Thoracic aorta (tissue), 2 donors: Measurements from ENCODE around the gene SNN. TPM values are rescaled to one million over a fixed set of nuclear protein-coding genes. Genes with fewer than 3 reads are reported as not detected.

Experiments
- ATAC-seq: fragments of 150-250 bp; one replicate; pipeline ENCODE4 v1.8.0; 2017; ENCODE audit warnings: low read depth; ENCODE audit not compliant: insufficient number of reproducible peaks, low FRiP score
- DNase-seq: peaks from one replicate; pipeline ENCODE4 v3.0.0-alpha.2; 2020; ENCODE audit warnings: low spot score
- H3K27ac ChIP-seq, 2 donors: fragments of 200-600 bp; sonication (generic); 1 replicate in 1 of 2; 2 replicates in 1 of 2; pipeline ENCODE4 v1.5.1; 2016; ENCODE audit warnings: mild to moderate bottlenecking in 2 of 2, moderate library complexity in 2 of 2
- H3K27me3 ChIP-seq: fragments of 200-600 bp; sonication (generic); replicated peaks from 2 replicates; pipeline ENCODE4 v1.6.0; 2016; ENCODE audit warnings: mild to moderate bottlenecking; ENCODE audit not compliant: insufficient read depth
- H3K36me3 ChIP-seq: fragments of 200-600 bp; sonication (generic); one replicate; pipeline ENCODE4 v1.5.1; 2016
- H3K4me1 ChIP-seq, 2 donors: fragments of 200-600 bp; sonication (generic); 1 replicate in 1 of 2; 2 replicates in 1 of 2; pipeline versions ENCODE4 v1.5.1 to v1.6.0; 2016; ENCODE audit warnings: low read depth in 2 of 2, mild to moderate bottlenecking in 1 of 2; ENCODE audit not compliant: control insufficient read depth in 1 of 2
- H3K4me3 ChIP-seq: fragments of 200-600 bp; sonication (generic); 2 replicates; pipeline ENCODE4 v1.5.1; 2016; ENCODE audit warnings: mild to moderate bottlenecking
- H3K9me3 ChIP-seq: fragments of 200-600 bp; sonication (generic); 2 replicates; pipeline ENCODE4 v1.5.1; 2016
- total RNA-seq, 2 donors: library from RNA; depleted of rRNA; stranded (reverse); fragments of >200 nt; gene quantifications; one replicate each; pipeline versions ENCODE4 v1.1.0 to v1.2.3, GENCODE V29; 2016
- TF ChIP-seq, protein P1 (sequence below): fragments of 200-600 bp; sonication (generic); IDR thresholded peaks from one replicate; pipeline ENCODE4 v1.5.1; 2019; ENCODE audit warnings: antibody characterized with exemption

The SNN gene
- total RNA-seq, 2 donors from 2014 or later, result 14.6 to 21.4 TPM

- peaks cover 49 to 70% of the 10 kb centered on the region in 2 donors for H3K4me1 ChIP-seq
- no peaks in the 10 kb centered on the region for H3K27me3 ChIP-seq
- no peaks in the 10 kb centered on the region for H3K9me3 ChIP-seq
- ATAC-seq (no peak), DNase-seq (no peak)
- H3K27ac ChIP-seq, result peak overlapping the region; percentile 33 to 37
- TF ChIP-seq, protein P1, sequence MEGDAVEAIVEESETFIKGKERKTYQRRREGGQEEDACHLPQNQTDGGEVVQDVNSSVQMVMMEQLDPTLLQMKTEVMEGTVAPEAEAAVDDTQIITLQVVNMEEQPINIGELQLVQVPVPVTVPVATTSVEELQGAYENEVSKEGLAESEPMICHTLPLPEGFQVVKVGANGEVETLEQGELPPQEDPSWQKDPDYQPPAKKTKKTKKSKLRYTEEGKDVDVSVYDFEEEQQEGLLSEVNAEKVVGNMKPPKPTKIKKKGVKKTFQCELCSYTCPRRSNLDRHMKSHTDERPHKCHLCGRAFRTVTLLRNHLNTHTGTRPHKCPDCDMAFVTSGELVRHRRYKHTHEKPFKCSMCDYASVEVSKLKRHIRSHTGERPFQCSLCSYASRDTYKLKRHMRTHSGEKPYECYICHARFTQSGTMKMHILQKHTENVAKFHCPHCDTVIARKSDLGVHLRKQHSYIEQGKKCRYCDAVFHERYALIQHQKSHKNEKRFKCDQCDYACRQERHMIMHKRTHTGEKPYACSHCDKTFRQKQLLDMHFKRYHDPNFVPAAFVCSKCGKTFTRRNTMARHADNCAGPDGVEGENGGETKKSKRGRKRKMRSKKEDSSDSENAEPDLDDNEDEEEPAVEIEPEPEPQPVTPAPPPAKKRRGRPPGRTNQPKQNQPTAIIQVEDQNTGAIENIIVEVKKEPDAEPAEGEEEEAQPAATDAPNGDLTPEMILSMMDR, result no peak
- no peak overlapping the region for H3K4me3 ChIP-seq
- peaks cover 30% of the 10 kb centered on the region for H3K36me3 ChIP-seq
Observed at GRCh38 chr16:11685844-11686618, 17.8 kb downstream of the SNN start.

- peaks cover 45 to 65% of the 10 kb centered on the region in 2 donors for H3K4me1 ChIP-seq
- no peaks in the 10 kb centered on the region for H3K27me3 ChIP-seq
- H3K4me3 ChIP-seq, result no peak overlapping the region
- DNase-seq (no peak), ATAC-seq (no peak)
- peak overlapping the region; percentile 7 to 44 for H3K27ac ChIP-seq
- peaks cover 38% of the 10 kb centered on the region for H3K36me3 ChIP-seq
- TF ChIP-seq, protein P1, result no peak
- H3K9me3 ChIP-seq, result no peaks in the 10 kb centered on the region
Observed at GRCh38 chr16:11686713-11687380, 18.6 kb downstream of the SNN start.

DNA sequence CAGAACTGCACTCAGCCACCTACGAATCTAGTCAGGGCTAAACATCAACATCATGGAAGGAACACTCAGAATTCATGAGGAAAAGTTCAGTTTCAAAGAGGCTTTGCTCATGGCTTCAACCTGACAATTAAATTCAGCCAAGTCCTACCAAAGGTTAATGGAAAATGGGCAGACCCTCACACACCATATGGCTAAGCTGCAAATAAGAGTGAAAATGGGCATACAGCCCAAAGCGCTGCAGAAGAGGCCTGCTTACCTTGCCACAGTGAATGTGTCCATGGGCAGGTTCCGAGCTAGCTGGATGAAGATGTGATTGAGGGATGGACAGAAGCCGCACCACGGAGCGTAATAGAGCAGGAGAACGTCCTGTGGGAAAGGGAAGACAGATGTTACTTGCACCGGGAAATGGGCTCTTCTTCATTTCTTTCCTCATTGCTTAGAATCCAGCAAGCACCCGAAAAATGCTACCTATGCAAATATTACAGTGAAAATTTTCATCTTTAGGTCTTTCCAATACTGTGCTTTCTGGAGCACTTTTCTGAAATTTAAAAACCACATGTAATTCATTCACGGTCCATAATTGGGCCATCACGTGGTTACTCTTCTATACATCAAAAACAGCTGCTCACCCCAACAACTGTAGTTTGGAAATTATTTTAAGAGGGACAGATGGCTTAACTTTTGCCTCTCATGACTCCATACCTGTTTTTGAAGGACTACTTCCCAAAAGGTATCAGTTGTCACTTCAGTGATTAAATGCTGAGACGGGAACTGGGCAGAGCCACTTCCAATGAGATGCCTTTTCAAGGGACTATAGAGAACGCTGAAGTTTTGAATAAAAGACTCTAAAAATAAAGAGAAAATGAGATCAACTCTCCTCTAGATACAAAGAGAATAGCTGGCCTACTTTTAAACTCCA is 19.6 kb downstream of the SNN start:
- no peaks in the 10 kb centered on the region for H3K27me3 ChIP-seq
- TF ChIP-seq, protein P1, result no peak
- H3K9me3 ChIP-seq, result no peaks in the 10 kb centered on the region
- peaks cover 38 to 55% of the 10 kb centered on the region in 2 donors for H3K4me1 ChIP-seq
- H3K4me3 ChIP-seq, result no peak overlapping the region
- peak overlapping the region in 1 of 2 donors; percentile 7 for H3K27ac ChIP-seq
- peaks cover 38% of the 10 kb centered on the region for H3K36me3 ChIP-seq
- DNase-seq, result no peak
- no peak for ATAC-seq

DNA sequence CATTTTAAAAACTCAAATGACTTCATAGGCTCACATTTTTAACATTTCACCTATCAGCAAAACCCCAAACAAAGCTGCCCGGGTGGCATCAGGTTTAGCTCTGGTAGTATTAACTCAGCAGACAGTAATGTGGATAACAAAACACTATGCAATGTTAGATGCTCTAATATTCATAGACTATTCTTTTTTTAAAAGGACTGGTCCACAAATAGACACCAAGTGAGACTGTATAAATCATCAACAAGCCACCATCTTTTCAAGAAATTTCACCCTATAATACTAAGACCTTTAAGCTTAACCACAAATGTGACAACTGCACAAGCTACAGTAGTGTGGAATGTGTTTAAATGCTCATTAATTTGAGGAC is 20.2 kb downstream of the SNN start:
- Histone ChIP-seq H3K9me3 (no peaks in the 10 kb centered on the region), H3K4me3 (no peak overlapping the region), H3K36me3 (peaks cover 31% of the 10 kb centered on the region), H3K4me1 (peaks cover 33 to 50% of the 10 kb centered on the region in 2 donors), H3K27ac (peak overlapping the region in 1 of 2 donors; percentile 18), H3K27me3 (no peaks in the 10 kb centered on the region)
- DNase-seq, result no peak
- TF ChIP-seq, protein P1, result no peak
- ATAC-seq, result no peak
